ENCODE measurements around the gene USP6NL.

Gene USP6NL

DNA sequence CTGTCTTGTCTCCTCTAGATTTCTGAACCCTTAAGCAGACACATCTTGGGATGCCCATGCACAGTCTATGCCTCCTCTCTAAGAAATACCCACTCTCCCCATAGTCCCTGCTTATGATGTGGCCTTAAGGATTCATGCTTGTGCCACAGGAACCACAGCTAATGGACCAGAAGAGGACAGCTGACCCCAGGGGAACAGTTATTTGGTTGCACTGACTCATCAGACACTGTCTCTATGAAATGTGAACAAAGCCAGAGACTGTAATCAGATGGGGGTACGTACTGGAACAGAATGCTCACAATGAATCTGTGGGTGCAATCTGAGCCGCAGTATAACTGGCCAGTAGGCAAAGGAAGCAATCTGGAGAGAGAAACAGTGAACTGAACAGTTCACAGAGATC is 121.9 kb downstream of the USP6NL start:
- H3K27me3 ChIP-seq (replicated peaks; ENCODE audit: control insufficient read depth, insufficient read depth, low read length): no peaks in the 10 kb centered on the region
- H3K4me3 ChIP-seq (replicated peaks; ENCODE audit: low read depth, low read length): no peak overlapping the region
- H3K36me3 ChIP-seq (ENCODE audit: control insufficient read depth, insufficient read depth, low read length): peaks cover 5% of the 10 kb centered on the region
- no peak for DNase-seq (ENCODE audit: extremely low read depth, insufficient read length)
- TF ChIP-seq, protein P1, sequence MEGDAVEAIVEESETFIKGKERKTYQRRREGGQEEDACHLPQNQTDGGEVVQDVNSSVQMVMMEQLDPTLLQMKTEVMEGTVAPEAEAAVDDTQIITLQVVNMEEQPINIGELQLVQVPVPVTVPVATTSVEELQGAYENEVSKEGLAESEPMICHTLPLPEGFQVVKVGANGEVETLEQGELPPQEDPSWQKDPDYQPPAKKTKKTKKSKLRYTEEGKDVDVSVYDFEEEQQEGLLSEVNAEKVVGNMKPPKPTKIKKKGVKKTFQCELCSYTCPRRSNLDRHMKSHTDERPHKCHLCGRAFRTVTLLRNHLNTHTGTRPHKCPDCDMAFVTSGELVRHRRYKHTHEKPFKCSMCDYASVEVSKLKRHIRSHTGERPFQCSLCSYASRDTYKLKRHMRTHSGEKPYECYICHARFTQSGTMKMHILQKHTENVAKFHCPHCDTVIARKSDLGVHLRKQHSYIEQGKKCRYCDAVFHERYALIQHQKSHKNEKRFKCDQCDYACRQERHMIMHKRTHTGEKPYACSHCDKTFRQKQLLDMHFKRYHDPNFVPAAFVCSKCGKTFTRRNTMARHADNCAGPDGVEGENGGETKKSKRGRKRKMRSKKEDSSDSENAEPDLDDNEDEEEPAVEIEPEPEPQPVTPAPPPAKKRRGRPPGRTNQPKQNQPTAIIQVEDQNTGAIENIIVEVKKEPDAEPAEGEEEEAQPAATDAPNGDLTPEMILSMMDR (IDR thresholded peaks at IDR 0.05; ENCODE audit: insufficient read depth, low read length, poor library complexity, severe bottlenecking): no peak

GRCh38 chr10:11488126-11488525 is 123.3 kb downstream of the USP6NL start:
- peaks cover 5% of the 10 kb centered on the region for H3K36me3 ChIP-seq (ENCODE audit: control insufficient read depth, insufficient read depth, low read length)
- H3K27me3 ChIP-seq (replicated peaks; ENCODE audit: control insufficient read depth, insufficient read depth, low read length): no peaks in the 10 kb centered on the region
- no peak for DNase-seq (ENCODE audit: extremely low read depth, insufficient read length)
- H3K4me3 ChIP-seq (replicated peaks; ENCODE audit: low read depth, low read length): no peak overlapping the region
- TF ChIP-seq, protein P1 (IDR thresholded peaks at IDR 0.05; ENCODE audit: insufficient read depth, low read length, poor library complexity, severe bottlenecking): no peak

DNA sequence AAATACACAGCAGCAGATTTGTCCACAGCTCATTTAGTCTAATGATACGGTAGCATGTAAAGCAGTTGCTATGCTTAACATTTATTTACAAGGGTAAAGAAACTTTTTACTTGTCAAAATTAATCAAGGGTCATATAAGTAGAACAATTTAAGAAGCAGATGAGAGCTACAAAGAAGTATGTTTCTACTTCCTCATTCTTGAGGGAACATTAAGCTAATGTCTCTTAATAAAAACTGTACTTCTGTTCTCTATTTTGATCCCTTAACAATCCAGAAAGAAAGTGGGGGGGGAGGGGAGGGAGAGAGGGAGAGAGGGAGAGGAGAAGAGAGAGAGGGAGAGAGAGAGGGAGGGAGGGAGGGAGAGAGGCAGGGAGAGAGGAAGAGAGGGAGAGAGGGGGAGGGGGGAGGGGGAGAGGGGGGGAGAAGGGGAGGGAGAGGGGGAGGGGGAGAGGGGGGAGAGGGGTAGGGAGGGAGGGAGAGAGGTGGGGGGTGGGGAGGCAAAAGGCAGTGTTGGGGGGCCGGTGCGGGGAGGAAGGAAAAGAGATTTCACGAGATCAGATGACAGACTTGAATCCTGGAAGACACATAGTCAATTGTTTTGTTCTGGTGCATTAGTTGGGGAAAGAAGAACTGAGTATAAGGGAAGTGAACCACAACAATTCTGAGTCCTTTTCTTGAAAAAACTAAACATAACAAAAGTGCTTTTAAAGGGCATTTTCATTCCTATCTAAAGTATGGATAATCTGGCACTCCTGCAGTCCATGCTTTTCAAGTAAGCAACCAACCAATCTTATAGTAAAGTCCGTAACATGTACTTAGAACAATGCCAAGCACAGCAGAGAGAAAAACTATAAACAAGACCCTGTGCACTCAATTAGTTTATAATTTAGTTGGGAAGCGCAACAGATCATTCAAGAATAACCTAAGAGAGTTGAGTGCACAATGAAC is 128.0 kb downstream of the USP6NL start:
- TF ChIP-seq, protein P1 (IDR thresholded peaks at IDR 0.05; ENCODE audit: insufficient read depth, low read length, poor library complexity, severe bottlenecking): no peak
- no peak for DNase-seq (ENCODE audit: extremely low read depth, insufficient read length)

DNA sequence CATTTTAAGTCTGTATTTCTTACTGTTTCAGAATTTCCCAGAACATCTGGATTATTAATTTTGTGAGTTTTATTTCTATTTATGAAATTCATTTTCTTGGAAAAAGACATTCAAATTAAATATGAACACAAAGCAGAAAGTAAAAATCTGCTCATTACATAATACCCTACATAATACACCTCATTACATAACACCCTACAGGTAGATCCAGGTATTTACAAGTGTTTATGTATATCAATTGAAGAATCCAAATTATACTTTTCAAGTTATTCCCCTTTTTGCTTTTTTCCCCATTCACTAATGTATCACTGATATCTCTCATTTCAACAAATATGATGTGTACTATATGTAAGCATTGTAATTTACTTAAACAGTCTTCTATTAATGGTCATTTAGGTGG is 129.1 kb downstream of the USP6NL start:
- H3K36me3 ChIP-seq (ENCODE audit: control insufficient read depth, insufficient read depth, low read length): no peaks in the 10 kb centered on the region; the same call in 1 of the 2 replicates
- DNase-seq (ENCODE audit: extremely low read depth, insufficient read length): no peak
- H3K27me3 ChIP-seq (replicated peaks; ENCODE audit: control insufficient read depth, insufficient read depth, low read length): no peaks in the 10 kb centered on the region
- no peak overlapping the region for H3K4me3 ChIP-seq (replicated peaks; ENCODE audit: low read depth, low read length)
- TF ChIP-seq, protein P1 (IDR thresholded peaks at IDR 0.05; ENCODE audit: insufficient read depth, low read length, poor library complexity, severe bottlenecking): no peak

More for the DNA sequence above, 128.0 kb downstream of the USP6NL start:
- Histone ChIP-seq H3K36me3 (ENCODE audit: control insufficient read depth, insufficient read depth, low read length) (no peaks in the 10 kb centered on the region; the same call in 1 of the 2 replicates), H3K27me3 (replicated peaks; ENCODE audit: control insufficient read depth, insufficient read depth, low read length) (no peaks in the 10 kb centered on the region), H3K4me3 (replicated peaks; ENCODE audit: low read depth, low read length) (no peak overlapping the region)

GRCh38 chr10:11480687-11481086 is 130.8 kb downstream of the USP6NL start:
- Histone ChIP-seq H3K4me3 (replicated peaks; ENCODE audit: low read depth, low read length) (no peak overlapping the region), H3K36me3 (ENCODE audit: control insufficient read depth, insufficient read depth, low read length) (no peaks in the 10 kb centered on the region; the same call in 1 of the 2 replicates), H3K27me3 (replicated peaks; ENCODE audit: control insufficient read depth, insufficient read depth, low read length) (no peaks in the 10 kb centered on the region)
- TF ChIP-seq, protein P1 (IDR thresholded peaks at IDR 0.05; ENCODE audit: insufficient read depth, low read length, poor library complexity, severe bottlenecking): no peak
- no peak for DNase-seq (ENCODE audit: extremely low read depth, insufficient read length)

All from GM06990 (cell line).